ENCODE measurements around the gene RBFOX2. TPM values are rescaled to one million over a fixed set of nuclear protein-coding genes. Genes with fewer than 3 reads are reported as not detected.

RBFOX2 gene
- total and polyA plus RNA-seq, 2 donors (not counting 3 experiments of a cell fraction or from before 2014, with no cell fraction given): 125 to 142 TPM

- Histone ChIP-seq H3K4me2 (ENCODE audit: insufficient read depth, low read length) (no peak overlapping the region), H3K79me2 (ENCODE audit: control insufficient read depth, insufficient read depth, low read length) (no peaks in the 10 kb centered on the region), H3K4me1 (ENCODE audit: control insufficient read depth, extremely low read depth, insufficient read depth, low read length) (peaks cover 2% of the 10 kb centered on the region), H2AFZ (ENCODE audit: low read depth, low read length) (no peak overlapping the region), H3K36me3 (ENCODE audit: control insufficient read depth in 2 of 2, extremely low read depth in 1 of 2, insufficient read depth in 2 of 2, low read length in 2 of 2) (peaks cover 5 to 14% of the 10 kb centered on the region in 2 experiments), H3K9me1 (replicated peaks; ENCODE audit: control insufficient read depth, extremely low read depth, insufficient read depth, low read length) (no peaks in the 10 kb centered on the region), H3K27ac (ENCODE audit: insufficient read depth, low read depth, low read length) (no peak overlapping the region), H4K20me1 (replicated peaks; ENCODE audit: control insufficient read depth, extremely low read depth, insufficient read depth, low read length) (no peaks in the 10 kb centered on the region), H3K9me3 (replicated peaks; ENCODE audit: control insufficient read depth, insufficient read depth, low read length) (no peaks in the 10 kb centered on the region), H3K27me3 (ENCODE audit: control insufficient read depth in 2 of 2, insufficient read depth in 2 of 2, low read length in 2 of 2) (no peaks in the 10 kb centered on the region), H3K4me3 (replicated peaks in 1 of 3; ENCODE audit: insufficient read depth in 1 of 3, low read depth in 1 of 3, low read length in 3 of 3) (no peak overlapping the region), H3K9ac (replicated peaks; ENCODE audit: extremely low read depth, insufficient read depth, low read length) (no peak overlapping the region)
- intact Hi-C loops (cut with micrococcal nuclease): loop anchor here (10.0 kb wide), 1 partner anchor 92 kb away; the partner anchor contains the start of gene APOL6
- no peak for DNase-seq (ENCODE audit: low read depth, low spot score)
- peak; percentile 35 for FAIRE-seq
- dilution Hi-C loops (cut with MboI; ENCODE audit: extremely low pct_ligation_motif_present, low sequenced_read_pairs): no loop called here
- ChIA-PET POLR2A (no interaction called here), CTCF (no interaction called here)
- BruUV-seq (replicated peaks): no TSS peak
- TF ChIP-seq MAX (IDR thresholded peaks at IDR 0.05; ENCODE audit: insufficient read depth, insufficient read length) (no peak), JUN (IDR thresholded peaks at IDR 0.05; ENCODE audit: borderline replicate concordance, insufficient read depth, insufficient read length, low read depth) (no peak), FOS (IDR thresholded peaks at IDR 0.05; ENCODE audit: borderline replicate concordance, insufficient read depth, low read length) (no peak), POLR2AphosphoS5 (IDR thresholded peaks at IDR 0.05; ENCODE audit: insufficient read depth, low read depth, low read length) (no peak), CTCF (IDR thresholded peaks at IDR 0.05; ENCODE audit: extremely low read depth in 1 of 2, insufficient read depth in 1 of 2, low read depth in 1 of 2, low read length in 2 of 2) (no peak), MYC (IDR thresholded peaks at IDR 0.05; ENCODE audit: low read depth, low read length) (no peak), POLR2A (IDR thresholded peaks at IDR 0.05; ENCODE audit: low read depth, low read length) (no peak), GATA2 (IDR thresholded peaks at IDR 0.05; ENCODE audit: insufficient read depth, insufficient read length, low read depth, low read length) (no peak), EZH2 (IDR thresholded peaks at IDR 0.05; ENCODE audit: borderline replicate concordance, low read depth, low read length, severe bottlenecking) (no peak)
Observed at GRCh38 chr22:35736701-35737100, 291.9 kb downstream of the RBFOX2 start.
